HEK293 (cell line): ENCODE results near the gene ANTXR2.

Experiments
- CTCF ChIA-PET: fragments of 350-600 bp; formaldehyde crosslinking; extraction: SDS; loops from one replicate; lab custom pipeline; 2021; ENCODE audit warnings: antibody characterized with exemption; lab: Yijun Ruan, JAX
- POLR2A ChIA-PET: fragments of 300-600 bp; formaldehyde crosslinking; extraction: SDS; loops from one replicate; lab custom pipeline; 2020; ENCODE audit warnings: antibody characterized with exemption, inconsistent platforms; lab: Yijun Ruan, JAX
- H3K27ac ChIP-seq: fragments of 200-500 bp; sonication (Bioruptor generic); 2 replicates; pipeline ENCODE4 v1.5.1; 2014; ENCODE audit warnings: low read depth, low read length, control low read depth, inconsistent platforms; ENCODE audit errors: extremely low read depth
- H3K36me3 ChIP-seq, 2 experiments: fragments of 200-500 bp in 1 of 2; sonication (Bioruptor generic) in 1 of 2; 1 replicate in 1 of 2; 2 replicates in 1 of 2; pipeline ENCODE4 v1.5.1; 2014 to 2017; ENCODE audit warnings: inconsistent platforms in 2 of 2, low read length in 2 of 2; ENCODE audit not compliant: control insufficient read depth in 2 of 2, insufficient read depth in 1 of 2
- H3K4me1 ChIP-seq: fragments of 200-500 bp; sonication (Bioruptor generic); 2 replicates; pipeline ENCODE4 v1.5.1; 2014; ENCODE audit warnings: mild to moderate bottlenecking, low read length, inconsistent platforms; ENCODE audit not compliant: control insufficient read depth, insufficient read depth
- H3K4me3 ChIP-seq: 2 replicates; pipeline ENCODE4 v1.5.1; 2011; ENCODE audit warnings: low read depth, mild to moderate bottlenecking, control low read depth, low read length, moderate library complexity
- H3K9me3 ChIP-seq: fragments of 200-500 bp; sonication (Bioruptor generic); 2 replicates; pipeline ENCODE4 v1.5.1; 2014; ENCODE audit warnings: low read depth, low read length, inconsistent platforms; ENCODE audit not compliant: control insufficient read depth, insufficient read depth
- BCL11B ChIP-seq: fragments of 450-650 bp; formaldehyde crosslinking; IDR thresholded peaks from 2 replicates; pipeline ENCODE4 v1.5.1; 2016; ENCODE audit warnings: low read depth, missing biosample characterization, missing genetic modification characterization
- GLI4 ChIP-seq: fragments of 450-650 bp; formaldehyde crosslinking; IDR thresholded peaks from 2 replicates; pipeline ENCODE4 v1.5.1; 2016; ENCODE audit warnings: missing biosample characterization, missing genetic modification characterization
- OSR2 ChIP-seq: fragments of 450-650 bp; formaldehyde crosslinking; IDR thresholded peaks from 2 replicates; pipeline ENCODE4 v1.5.1; 2016; ENCODE audit warnings: missing biosample characterization, missing genetic modification characterization
- REPIN1 ChIP-seq: fragments of 450-650 bp; formaldehyde crosslinking; IDR thresholded peaks from 2 replicates; pipeline ENCODE4 v1.5.1; 2017; ENCODE audit warnings: missing biosample characterization, missing genetic modification characterization, low read depth
- SALL2 ChIP-seq: fragments of 450-650 bp; formaldehyde crosslinking; IDR thresholded peaks from 2 replicates; pipeline ENCODE4 v1.5.0; 2017; ENCODE audit warnings: missing biosample characterization, mild to moderate bottlenecking, missing genetic modification characterization, borderline replicate concordance
- SP3 ChIP-seq: fragments of 450-650 bp; formaldehyde crosslinking; IDR thresholded peaks from 2 replicates; pipeline ENCODE4 v1.5.1; 2016; ENCODE audit warnings: missing biosample characterization, missing genetic modification characterization
- ZBTB1 ChIP-seq: fragments of 450-650 bp; formaldehyde crosslinking; IDR thresholded peaks from 2 replicates; pipeline ENCODE4 v1.5.1; 2016; ENCODE audit warnings: missing biosample characterization, missing genetic modification characterization
- ZBTB17 ChIP-seq: fragments of 450-650 bp; formaldehyde crosslinking; IDR thresholded peaks from 2 replicates; pipeline ENCODE4 v1.5.1; 2016; ENCODE audit warnings: missing biosample characterization, missing genetic modification characterization
- ZBTB21 ChIP-seq: fragments of 450-650 bp; formaldehyde crosslinking; IDR thresholded peaks from 2 replicates; pipeline ENCODE4 v1.5.1; 2017; ENCODE audit warnings: missing biosample characterization, missing genetic modification characterization
- ZBTB7A ChIP-seq: fragments of 450-650 bp; formaldehyde crosslinking; IDR thresholded peaks from 2 replicates; pipeline ENCODE4 v1.5.1; 2016; ENCODE audit warnings: low read depth, missing biosample characterization, missing genetic modification characterization
- ZFP41 ChIP-seq: fragments of 450-650 bp; formaldehyde crosslinking; IDR thresholded peaks from 2 replicates; pipeline ENCODE4 v1.5.1; 2016; ENCODE audit warnings: missing biosample characterization, missing genetic modification characterization, borderline replicate concordance
- ZNF114 ChIP-seq: fragments of 450-650 bp; formaldehyde crosslinking; IDR thresholded peaks from 2 replicates; pipeline ENCODE4 v1.5.0; 2017; ENCODE audit warnings: missing biosample characterization, missing genetic modification characterization
- ZNF121 ChIP-seq: fragments of 450-650 bp; formaldehyde crosslinking; IDR thresholded peaks from 2 replicates; pipeline ENCODE4 v1.5.1; 2016; ENCODE audit warnings: missing biosample characterization, missing genetic modification characterization
- ZNF132 ChIP-seq: fragments of 450-650 bp; formaldehyde crosslinking; IDR thresholded peaks from 2 replicates; pipeline ENCODE4 v1.5.1; 2017; ENCODE audit warnings: missing biosample characterization, missing genetic modification characterization, borderline replicate concordance
- ZNF157 ChIP-seq: fragments of 450-650 bp; formaldehyde crosslinking; IDR thresholded peaks from 2 replicates; pipeline ENCODE4 v1.5.1; 2016; ENCODE audit warnings: missing biosample characterization, missing genetic modification characterization
- ZNF184 ChIP-seq: fragments of 450-650 bp; IDR thresholded peaks from 2 replicates; pipeline ENCODE4 v1.5.1; 2018; ENCODE audit warnings: missing biosample characterization, mild to moderate bottlenecking, missing genetic modification characterization
- ZNF248 ChIP-seq: fragments of 450-650 bp; formaldehyde crosslinking; IDR thresholded peaks from 2 replicates; pipeline ENCODE4 v1.5.1; 2017; ENCODE audit warnings: missing biosample characterization, missing genetic modification characterization
- ZNF26 ChIP-seq: fragments of 450-650 bp; formaldehyde crosslinking; IDR thresholded peaks from 2 replicates; pipeline ENCODE4 v1.5.1; 2016; ENCODE audit warnings: missing biosample characterization, missing genetic modification characterization
- ZNF274 ChIP-seq, 2 experiments: fragments of 200-500 bp in 1 of 2; fragments of 450-650 bp in 1 of 2; sonication (Bioruptor generic) in 1 of 2; formaldehyde crosslinking in 1 of 2; IDR thresholded peaks; 2 replicates each; pipeline versions ENCODE4 v1.5.1 to v1.6.1; 2014 to 2016; ENCODE audit warnings: borderline replicate concordance in 1 of 2, inconsistent platforms in 1 of 2, low read length in 1 of 2, missing biosample characterization in 1 of 2, missing genetic modification characterization in 1 of 2
- ZNF280D ChIP-seq: fragments of 450-650 bp; formaldehyde crosslinking; IDR thresholded peaks from 2 replicates; pipeline ENCODE4 v1.5.1; 2016; ENCODE audit warnings: missing biosample characterization, missing genetic modification characterization
- ZNF354C ChIP-seq: fragments of 450-650 bp; formaldehyde crosslinking; IDR thresholded peaks from 2 replicates; pipeline ENCODE4 v1.5.1; 2016; ENCODE audit warnings: missing biosample characterization, missing genetic modification characterization, low read depth, borderline replicate concordance
- ZNF600 ChIP-seq: fragments of 450-650 bp; formaldehyde crosslinking; IDR thresholded peaks from 2 replicates; pipeline ENCODE4 v1.5.1; 2016; ENCODE audit warnings: missing biosample characterization, missing genetic modification characterization
- ZNF621 ChIP-seq: fragments of 450-650 bp; formaldehyde crosslinking; IDR thresholded peaks from 2 replicates; pipeline ENCODE4 v1.5.1; 2017; ENCODE audit warnings: missing biosample characterization, missing genetic modification characterization
- ZNF629 ChIP-seq: fragments of 450-650 bp; formaldehyde crosslinking; IDR thresholded peaks from 2 replicates; pipeline ENCODE4 v1.5.1; 2017; ENCODE audit warnings: missing biosample characterization, missing genetic modification characterization
- ZNF654 ChIP-seq: fragments of 450-650 bp; formaldehyde crosslinking; IDR thresholded peaks from 2 replicates; pipeline ENCODE4 v1.5.1; 2016; ENCODE audit warnings: low read depth, missing biosample characterization, missing genetic modification characterization
- ZNF670 ChIP-seq: fragments of 450-650 bp; formaldehyde crosslinking; IDR thresholded peaks from 2 replicates; pipeline ENCODE4 v1.5.1; 2016; ENCODE audit warnings: missing biosample characterization, missing genetic modification characterization, low read depth
- ZNF692 ChIP-seq: fragments of 450-650 bp; formaldehyde crosslinking; IDR thresholded peaks from 2 replicates; pipeline ENCODE4 v1.5.1; 2016; ENCODE audit warnings: missing biosample characterization, missing genetic modification characterization
- ZNF707 ChIP-seq: fragments of 450-650 bp; formaldehyde crosslinking; IDR thresholded peaks from 2 replicates; pipeline ENCODE4 v1.5.1; 2016; ENCODE audit warnings: missing biosample characterization, missing genetic modification characterization
- ZNF776 ChIP-seq: fragments of 450-650 bp; formaldehyde crosslinking; IDR thresholded peaks from 2 replicates; pipeline ENCODE4 v1.5.0; 2017; ENCODE audit warnings: missing biosample characterization, missing genetic modification characterization, borderline replicate concordance
- ZSCAN4 ChIP-seq: fragments of 450-650 bp; formaldehyde crosslinking; IDR thresholded peaks from 2 replicates; pipeline ENCODE4 v1.5.1; 2017; ENCODE audit warnings: missing biosample characterization, missing genetic modification characterization

ANTXR2 gene

GRCh38 chr4:80091184-80091583, 18.2 kb upstream of the ANTXR2 start:
- H3K27ac ChIP-seq = no peak overlapping the region
- CTCF ChIA-PET = no interaction called here
- H3K36me3 ChIP-seq = no peaks in the 10 kb centered on the region
- H3K4me1 ChIP-seq = no peaks in the 10 kb centered on the region
- no peak overlapping the region for H3K4me3 ChIP-seq
- no peak for TF ChIP-seq ZNF654 (tag by site-specific recombination)
- no peak for TF ChIP-seq ZFP41 (tag by site-specific recombination)
- TF ChIP-seq REPIN1 (tag by site-specific recombination) = no peak
- no peak for TF ChIP-seq GLI4 (tag by site-specific recombination)
- no peak for TF ChIP-seq BCL11B
- TF ChIP-seq SP3 (tag by site-specific recombination) = no peak
- no peak for TF ChIP-seq ZBTB1 (tag by site-specific recombination)
- no peak for TF ChIP-seq ZNF114 (tag by site-specific recombination)
- no peak for TF ChIP-seq ZNF274 (IDR thresholded peaks at IDR 0.05; ENCODE audit: low read length)
- no peak for TF ChIP-seq ZNF274 (tag by site-specific recombination; IDR thresholded peaks at IDR 0.05; ENCODE audit: borderline replicate concordance)
- TF ChIP-seq ZNF280D = no peak
- no peak for TF ChIP-seq ZNF600 (tag by site-specific recombination)
- TF ChIP-seq ZNF132 = no peak
- no peak for TF ChIP-seq ZBTB7A (tag by site-specific recombination)
- TF ChIP-seq ZNF692 (tag by site-specific recombination) = no peak
- no peak for TF ChIP-seq ZNF248 (tag by site-specific recombination)
- TF ChIP-seq ZSCAN4 (tag by site-specific recombination) = no peak
- TF ChIP-seq ZNF354C (tag by site-specific recombination) = no peak
- TF ChIP-seq ZNF707 (tag by site-specific recombination) = no peak
- TF ChIP-seq OSR2 (tag by site-specific recombination) = no peak
- no peaks in the 10 kb centered on the region for H3K9me3 ChIP-seq
- POLR2A ChIA-PET = interaction anchor here (0.8 kb wide), 1 partner anchor 18 kb away, joined by 3 read pairs; the partner anchor contains the start of gene ANTXR2

- H3K4me3 ChIP-seq = no peak overlapping the region
- H3K36me3 ChIP-seq = no peaks in the 10 kb centered on the region
- no peaks in the 10 kb centered on the region for H3K4me1 ChIP-seq
- POLR2A ChIA-PET = interaction anchor here (0.8 kb wide), 1 partner anchor 17 kb away, joined by 3 read pairs; the partner anchor contains the start of gene ANTXR2
- H3K9me3 ChIP-seq = no peaks in the 10 kb centered on the region
- CTCF ChIA-PET = no interaction called here
- no peak overlapping the region for H3K27ac ChIP-seq
- no peak for TF ChIP-seq ZNF26 (tag by site-specific recombination)
- no peak for TF ChIP-seq ZNF121 (tag by site-specific recombination)
- no peak for TF ChIP-seq ZNF621 (tag by site-specific recombination)
- no peak for TF ChIP-seq ZNF670
- no peak for TF ChIP-seq ZNF354C (tag by site-specific recombination)
- TF ChIP-seq ZBTB21 (tag by site-specific recombination) = no peak
- no peak for TF ChIP-seq ZNF629
- TF ChIP-seq SALL2 (tag by site-specific recombination) = no peak
- no peak for TF ChIP-seq ZNF776
- no peak for TF ChIP-seq ZNF157 (tag by site-specific recombination)
- TF ChIP-seq ZBTB17 (tag by site-specific recombination) = no peak
- no peak for TF ChIP-seq ZNF184 (tag by site-specific recombination)
Observed at GRCh38 chr4:80090090-80090489, 17.1 kb upstream of the ANTXR2 start.
